GM10248 (cell line): Measurements from ENCODE around the gene C22orf31.

Source experiments
- CTCF ChIA-PET: fragments of 300-600 bp; sonication (Branson Sonifier 250); formaldehyde crosslinking; extraction: SDS; loops from one replicate; lab custom pipeline; 2021; ENCODE audit warnings: antibody characterized with exemption; lab: Yijun Ruan, JAX
- POLR2A ChIA-PET: fragments of 350-650 bp; sonication (Branson Sonifier 250); formaldehyde crosslinking; extraction: SDS; loops from one replicate; lab custom pipeline; 2020; ENCODE audit warnings: antibody characterized with exemption; lab: Yijun Ruan, JAX
- DNase-seq: peaks from one replicate; pipeline ENCODE4 v3.0.0; 2012; ENCODE audit errors: extremely low spot score
- CTCF ChIP-seq: IDR thresholded peaks from 2 replicates; pipeline ENCODE4 v1.5.1; 2012; ENCODE audit warnings: mild to moderate bottlenecking, low read depth; ENCODE audit errors: extremely low read depth, missing control alignments, control extremely low read depth

Gene C22orf31

GRCh38 chr22:29053048-29053702 lies 8.5 kb downstream of the C22orf31 start:
- ChIA-PET CTCF (interaction anchor here (0.7 to 2.3 kb wide), 4 partner anchors 10 to 193 kb away, joined by 3 to 14 read pairs (median 4); no protein-coding TSS in a partner anchor), POLR2A (no interaction called here)
- no peak for DNase-seq
- no peak for TF ChIP-seq CTCF

- TF ChIP-seq CTCF, result no peak
- POLR2A ChIA-PET, result no interaction called here
- CTCF ChIA-PET, result interaction anchor here (1.3 to 2.2 kb wide), 2 partner anchors 10 to 196 kb away, joined by 5 to 10 read pairs; no protein-coding TSS in a partner anchor
- no peak for DNase-seq
Measured at GRCh38 chr22:29050457-29050856, 11.2 kb downstream of the C22orf31 start.

GRCh38 chr22:29049655-29050263 lies 11.9 kb downstream of the C22orf31 start:
- ChIA-PET POLR2A (interaction anchor here (0.6 kb wide), 1 partner anchor 40 kb away, joined by 6 read pairs; no protein-coding TSS in a partner anchor), CTCF (interaction anchor here (1.3 to 2.2 kb wide), 2 partner anchors 9 to 196 kb away, joined by 5 to 10 read pairs; no protein-coding TSS in a partner anchor)
- no peak for DNase-seq
- TF ChIP-seq CTCF, result no peak

- DNase-seq, result no peak
- no peak for TF ChIP-seq CTCF
- CTCF ChIA-PET, result interaction anchor here (1.3 to 2.2 kb wide), 2 partner anchors 9 to 197 kb away, joined by 5 to 10 read pairs; no protein-coding TSS in a partner anchor
- POLR2A ChIA-PET, result interaction anchor here (0.6 kb wide), 1 partner anchor 40 kb away, joined by 6 read pairs; no protein-coding TSS in a partner anchor
Measured at GRCh38 chr22:29048822-29049654, 12.6 kb downstream of the C22orf31 start.

GRCh38 chr22:29044657-29045176 lies 16.9 kb downstream of the C22orf31 start:
- no peak for DNase-seq
- CTCF ChIA-PET, result interaction anchor here (1.3 kb wide), 1 partner anchor 444 kb away, joined by 3 read pairs; no protein-coding TSS in a partner anchor

More at GRCh38 chr22:29044657-29045176, 16.9 kb downstream of the C22orf31 start:
- TF ChIP-seq CTCF, result no peak
- POLR2A ChIA-PET, result no interaction called here
